H1 (cell line): ENCODE measurements around the gene WDR64. TPM values are rescaled to one million over a fixed set of nuclear protein-coding genes. Genes with fewer than 3 reads are reported as not detected.

Experiments used
- polyA plus RNA-seq, 7 experiments: library from polyadenylated mRNA; depleted of rRNA in 3 of 7; stranded (reverse) in 5 of 7; unstranded in 2 of 7; fragments of >200 nt in 5 of 7; fragments of 200-250 nt in 2 of 7; gene quantifications; 1 replicate in 5 of 7; 2 replicates in 1 of 7; 4 replicates in 1 of 7; pipeline versions ENCODE4 v1.2.1 to v1.2.3, GENCODE V29; 2011 to 2013; ENCODE audit warnings: missing spikeins in 2 of 7, mixed read lengths in 2 of 7
- total RNA-seq: library from RNA; stranded (reverse); fragmentation: NEBNext Ultra II Directional; extraction: Animal tissue kit (Norgen Biotek cat#: 25700); gene quantifications from 2 replicates; pipeline ENCODE4 v1.2.1, GENCODE V29; 2021

Gene WDR64
- total and polyA plus RNA-seq, 2 of the 8 experiments (the other 6 are each of a cell fraction or from before 2014, with no cell fraction given): 0.02 TPM; not detected in 1

Other genes starting within 250 kb of the WDR64 start
- 80.5 and 81.9 TPM in 2 replicates for gene FH, start 132.5 kb upstream of the WDR64 start, total RNA-seq
- gene FH, start 132.5 kb upstream of the WDR64 start, polyA plus RNA-seq (2011; rRNA removed): 28.1 and 45.0 TPM in 2 replicates
- gene KMO, start 119.9 kb upstream of the WDR64 start, total RNA-seq: not detected in 2 replicates
- not detected in 2 replicates for gene KMO, start 119.9 kb upstream of the WDR64 start, polyA plus RNA-seq (2011; rRNA removed)
- 72.5 and 82.4 TPM in 2 replicates for gene CHML, start 11.9 kb upstream of the WDR64 start, total RNA-seq
- 11.5 and 15.0 TPM in 2 replicates for gene CHML, start 11.9 kb upstream of the WDR64 start, polyA plus RNA-seq (2011; rRNA removed)
- 18.1 and 19.4 TPM in 2 replicates for gene OPN3, start 11.9 kb upstream of the WDR64 start, total RNA-seq
- 8.0 and 8.8 TPM in 2 replicates for gene OPN3, start 11.9 kb upstream of the WDR64 start, polyA plus RNA-seq (2011; rRNA removed)
- gene EXO1, start 195.9 kb downstream of the WDR64 start, total RNA-seq: 36.4 and 43.0 TPM in 2 replicates
- gene EXO1, start 195.9 kb downstream of the WDR64 start, polyA plus RNA-seq (2011; rRNA removed): 6.6 and 9.2 TPM in 2 replicates